Measurements from ENCODE around the gene CDKN2C. TPM values are rescaled to one million over a fixed set of nuclear protein-coding genes. Genes with fewer than 3 reads are reported as not detected.

The CDKN2C gene
- total RNA-seq, 3 donors from 2014 or later (not counting 1 experiment from before 2014, with no cell fraction given), result 17.1 to 21.9 (median 19.0) TPM

- TF ChIP-seq, protein P1, sequence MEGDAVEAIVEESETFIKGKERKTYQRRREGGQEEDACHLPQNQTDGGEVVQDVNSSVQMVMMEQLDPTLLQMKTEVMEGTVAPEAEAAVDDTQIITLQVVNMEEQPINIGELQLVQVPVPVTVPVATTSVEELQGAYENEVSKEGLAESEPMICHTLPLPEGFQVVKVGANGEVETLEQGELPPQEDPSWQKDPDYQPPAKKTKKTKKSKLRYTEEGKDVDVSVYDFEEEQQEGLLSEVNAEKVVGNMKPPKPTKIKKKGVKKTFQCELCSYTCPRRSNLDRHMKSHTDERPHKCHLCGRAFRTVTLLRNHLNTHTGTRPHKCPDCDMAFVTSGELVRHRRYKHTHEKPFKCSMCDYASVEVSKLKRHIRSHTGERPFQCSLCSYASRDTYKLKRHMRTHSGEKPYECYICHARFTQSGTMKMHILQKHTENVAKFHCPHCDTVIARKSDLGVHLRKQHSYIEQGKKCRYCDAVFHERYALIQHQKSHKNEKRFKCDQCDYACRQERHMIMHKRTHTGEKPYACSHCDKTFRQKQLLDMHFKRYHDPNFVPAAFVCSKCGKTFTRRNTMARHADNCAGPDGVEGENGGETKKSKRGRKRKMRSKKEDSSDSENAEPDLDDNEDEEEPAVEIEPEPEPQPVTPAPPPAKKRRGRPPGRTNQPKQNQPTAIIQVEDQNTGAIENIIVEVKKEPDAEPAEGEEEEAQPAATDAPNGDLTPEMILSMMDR (IDR thresholded peaks at IDR 0.05), result no peak
- Mint-ChIP-seq H3K27ac (no peak overlapping the region), H3K36me3 (no peaks in the 10 kb centered on the region), H3K9me3 (no peaks in the 10 kb centered on the region), H3K27me3 (ENCODE audit: low read depth in 2 of 2) (no peaks in the 10 kb centered on the region), H3K4me1 (peaks cover 35 to 39% of the 10 kb centered on the region in 2 donors), H3K4me3 (no peak overlapping the region)
- no peaks in the 10 kb centered on the region for H3K9me3 ChIP-seq (ENCODE audit: control insufficient read depth, insufficient read depth, low read length)
- H3K4me3 ChIP-seq (ENCODE audit: low read length), result no peak overlapping the region
- no peak for DNase-seq
- WGBS (ENCODE audit: insufficient coverage), result 93% methylated on average over 1 of the region's 1 CpG
- H3K36me3 ChIP-seq (ENCODE audit: control insufficient read depth, insufficient read depth, low read length), result no peaks in the 10 kb centered on the region
- H3K27me3 ChIP-seq (ENCODE audit: control insufficient read depth, insufficient read depth, low read length), result no peaks in the 10 kb centered on the region
- H3K4me1 ChIP-seq (ENCODE audit: control insufficient read depth, insufficient read depth, low read length), result peaks cover 21% of the 10 kb centered on the region
- no peak overlapping the region for H3K27ac ChIP-seq (ENCODE audit: low read length)
- intact Hi-C loops (cut with micrococcal nuclease), result loop anchor here (10.0 kb wide), 2 partner anchors 50 to 1660 kb away; partner anchors contain the start of gene SHISAL2A
- ATAC-seq, result no peak
These were observed 4.5 kb downstream of the CDKN2C start for GRCh38 chr1:50974618-50974935.

DNA sequence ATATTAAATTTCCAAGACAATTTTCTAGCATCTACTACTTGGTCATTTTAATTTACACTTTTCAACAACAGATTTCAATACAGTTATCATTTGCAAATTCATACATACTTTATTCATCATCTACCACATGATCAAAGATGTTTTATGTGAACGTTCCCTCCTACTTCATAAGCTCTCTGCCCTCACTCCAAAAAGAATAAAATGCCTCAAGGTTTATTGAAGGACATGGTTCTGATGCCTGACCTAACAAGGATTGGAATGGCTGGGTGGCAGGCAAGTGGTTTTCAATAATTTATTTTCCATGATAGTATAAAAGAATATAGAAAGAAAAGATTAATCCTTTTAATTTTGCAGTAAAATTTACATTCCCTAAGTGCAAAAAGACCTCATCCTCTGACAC lies 5.4 kb downstream of the CDKN2C start:
- Histone ChIP-seq H3K4me3 (ENCODE audit: low read length) (no peak overlapping the region), H3K27me3 (ENCODE audit: control insufficient read depth, insufficient read depth, low read length) (peaks cover 2% of the 10 kb centered on the region), H3K9me3 (ENCODE audit: control insufficient read depth, insufficient read depth, low read length) (no peaks in the 10 kb centered on the region), H3K36me3 (ENCODE audit: control insufficient read depth, insufficient read depth, low read length) (no peaks in the 10 kb centered on the region), H3K27ac (ENCODE audit: low read length) (no peak overlapping the region), H3K4me1 (ENCODE audit: control insufficient read depth, insufficient read depth, low read length) (peaks cover 21% of the 10 kb centered on the region)
- ATAC-seq (no peak), DNase-seq (no peak)
- Mint-ChIP-seq H3K27ac (no peak overlapping the region), H3K4me1 (peaks cover 26 to 30% of the 10 kb centered on the region in 2 donors), H3K27me3 (ENCODE audit: low read depth in 2 of 2) (no peaks in the 10 kb centered on the region), H3K36me3 (no peaks in the 10 kb centered on the region), H3K9me3 (no peaks in the 10 kb centered on the region), H3K4me3 (no peak overlapping the region)
- 100% methylated on average over 1 of the region's 1 CpG for WGBS (ENCODE audit: insufficient coverage)
- intact Hi-C loops (cut with micrococcal nuclease), result loop anchor here (10.0 kb wide), 2 partner anchors 51 to 1659 kb away; partner anchors contain the start of gene SHISAL2A
- TF ChIP-seq, protein P1 (IDR thresholded peaks at IDR 0.05), result no peak

DNA sequence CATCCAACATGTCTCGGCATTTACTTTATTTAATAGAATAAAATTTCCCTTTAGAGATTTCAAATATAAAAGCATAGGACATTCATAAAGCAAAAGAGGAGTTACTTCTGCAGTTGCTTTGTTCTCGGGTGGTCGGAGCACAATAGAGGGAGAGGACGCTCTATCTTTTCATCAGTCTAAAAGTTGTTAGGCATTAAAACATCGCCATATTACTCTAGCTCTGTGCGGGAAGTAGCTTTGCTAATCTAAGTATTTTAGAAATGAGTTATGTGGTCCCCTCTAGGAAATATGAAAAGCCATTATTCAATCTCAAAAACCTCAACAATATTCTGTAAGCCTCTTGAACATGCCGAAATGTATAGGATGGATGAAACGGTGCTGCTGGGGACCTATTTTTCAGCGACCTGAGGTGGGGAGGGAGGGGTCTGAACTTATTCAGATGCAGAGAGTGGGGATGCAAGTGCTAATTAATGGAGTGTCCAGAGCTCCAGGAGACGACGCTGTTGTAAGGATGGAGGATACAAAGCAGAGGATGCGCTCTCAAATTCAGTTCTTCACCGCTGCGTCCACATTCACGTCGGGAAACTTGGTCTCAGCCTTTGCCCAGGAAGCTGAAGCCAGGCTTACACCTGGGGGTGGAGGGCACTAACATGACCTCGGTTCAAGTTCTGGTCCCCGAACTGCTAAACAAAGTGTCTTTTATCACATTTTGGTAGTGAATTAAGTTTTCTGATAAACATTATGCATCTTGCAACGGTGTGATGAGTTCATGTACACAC lies 6.3 kb downstream of the CDKN2C start:
- Histone ChIP-seq H3K27me3 (ENCODE audit: control insufficient read depth, insufficient read depth, low read length) (peaks cover 2% of the 10 kb centered on the region), H3K4me3 (ENCODE audit: low read length) (peak overlapping the region; percentile 84), H3K9me3 (ENCODE audit: control insufficient read depth, insufficient read depth, low read length) (no peaks in the 10 kb centered on the region), H3K36me3 (ENCODE audit: control insufficient read depth, insufficient read depth, low read length) (no peaks in the 10 kb centered on the region), H3K27ac (ENCODE audit: low read length) (no peak overlapping the region), H3K4me1 (ENCODE audit: control insufficient read depth, insufficient read depth, low read length) (peaks cover 21% of the 10 kb centered on the region)
- no peaks in the 10 kb centered on the region for H3K27me3 Mint-ChIP-seq (ENCODE audit: low read depth in 2 of 2)
- no peaks in the 10 kb centered on the region for H3K9me3 Mint-ChIP-seq
- peak overlapping the region; percentile 88 for H3K4me3 Mint-ChIP-seq
- H3K27ac Mint-ChIP-seq, result peak overlapping the region; percentile 71 to 88
- WGBS (ENCODE audit: insufficient coverage), result 32% methylated on average over 14 of the region's 19 CpGs
- ATAC-seq, result no peak
- H3K4me1 Mint-ChIP-seq, result peaks cover 18 to 21% of the 10 kb centered on the region in 2 donors
- TF ChIP-seq, protein P1 (IDR thresholded peaks at IDR 0.05), result no peak
- no peak for DNase-seq
- H3K36me3 Mint-ChIP-seq, result no peaks in the 10 kb centered on the region
- intact Hi-C loops (cut with micrococcal nuclease), result loop anchor here (10.0 kb wide), 2 partner anchors 51 to 1659 kb away; partner anchors contain the start of gene SHISAL2A

Measured in natural killer cell (primary cell).